HG03060 (cell line): ENCODE measurements around the gene DLG1.

Experiments
- ATAC-seq: cut with Tn5 transposase; IDR thresholded peaks from one replicate; pipeline ENCODE4 v1.9.1; 2021; ENCODE audit warnings: low read depth, moderate number of reproducible peaks; ENCODE audit not compliant: unreplicated experiment

DLG1 gene

DNA sequence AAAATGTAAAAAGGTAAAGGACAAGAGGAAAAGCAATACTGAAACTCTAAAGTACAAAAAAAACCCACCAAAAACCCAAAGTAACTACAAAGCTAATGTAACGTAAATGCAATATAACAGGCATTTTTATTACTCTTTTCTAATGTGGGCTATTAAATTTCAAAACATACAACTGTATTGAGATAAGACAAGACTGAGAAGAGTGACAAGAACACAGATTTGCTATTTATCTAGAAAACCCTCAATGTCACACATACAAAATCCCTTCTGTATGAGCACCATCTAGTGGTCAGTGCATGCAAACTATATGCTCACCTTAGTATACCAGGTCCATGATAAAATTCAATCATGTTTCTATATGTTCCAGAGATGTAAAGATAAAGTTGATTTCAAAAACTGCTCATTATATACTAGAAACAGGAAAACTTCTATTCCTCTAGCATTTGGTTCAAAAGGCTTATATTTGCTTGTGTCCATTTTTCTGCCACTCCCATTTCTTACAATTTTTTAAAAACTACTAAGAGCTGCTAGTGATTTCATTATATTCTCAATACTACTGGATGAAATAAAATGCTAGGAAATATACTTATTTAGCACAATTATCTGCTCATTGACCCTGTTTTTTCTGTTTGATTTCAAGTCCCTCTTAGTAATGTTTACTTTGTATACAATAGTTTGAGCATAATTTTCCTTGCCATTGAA lies 111.4 kb downstream of the DLG1 start:
- no peak for ATAC-seq

DNA sequence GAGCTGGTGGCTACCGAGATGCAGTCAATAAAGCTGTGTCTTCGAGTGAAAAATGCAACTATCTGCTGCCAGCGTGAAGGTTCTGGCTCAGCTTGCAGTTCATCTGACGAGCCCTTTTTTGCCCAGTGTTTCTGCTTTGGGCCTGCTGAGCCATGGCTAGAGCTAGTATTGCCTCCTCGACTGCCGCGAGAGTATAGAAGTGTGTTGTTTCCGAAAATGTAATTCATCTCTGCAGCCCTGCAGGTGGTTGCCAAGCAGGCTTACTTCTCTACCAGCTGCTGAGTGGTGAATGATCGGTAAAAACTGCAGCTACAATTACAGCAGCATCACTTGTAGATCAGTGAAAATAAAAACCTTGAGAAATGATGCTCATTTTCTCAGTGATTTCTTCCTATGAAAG lies 114.8 kb downstream of the DLG1 start:
- ATAC-seq: no peak

DNA sequence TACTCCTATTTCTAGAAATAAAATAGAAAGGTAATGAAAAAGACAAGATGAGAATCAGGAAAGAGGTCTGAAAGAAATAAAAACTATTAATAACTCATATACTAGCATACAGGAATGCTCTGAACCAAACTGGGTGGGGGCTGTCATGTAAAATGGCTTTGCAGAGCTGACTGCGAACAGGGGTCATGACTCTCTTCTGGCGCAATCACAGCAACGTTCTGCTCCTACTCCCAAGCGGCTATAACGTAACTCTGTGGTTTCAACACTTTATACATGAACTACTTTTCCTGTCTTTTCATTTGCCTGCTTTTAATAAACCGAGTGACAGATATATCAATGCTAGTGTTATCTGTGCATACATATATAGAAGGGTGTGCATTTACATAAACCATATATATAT lies 116.7 kb downstream of the DLG1 start:
- no peak for ATAC-seq

DNA sequence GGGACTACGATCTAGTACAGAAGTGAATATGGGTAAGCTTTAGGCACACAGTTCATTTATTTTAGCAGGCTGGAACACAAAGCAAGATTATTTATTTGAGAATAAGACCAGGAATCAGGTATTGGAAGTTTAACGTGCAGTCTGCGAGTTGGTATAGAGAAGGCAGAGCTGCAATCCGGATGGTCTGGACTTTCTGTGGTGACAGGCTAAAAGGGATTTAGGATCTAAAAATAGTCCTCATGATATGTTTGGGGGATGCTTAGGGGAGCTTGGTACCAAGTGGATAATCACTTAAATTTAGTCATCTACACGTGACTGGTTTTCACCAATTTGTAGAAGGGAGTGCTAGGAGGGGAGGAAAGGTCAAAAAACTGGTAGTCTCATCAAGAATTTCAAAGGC lies 119.4 kb downstream of the DLG1 start:
- ATAC-seq: no peak

DNA sequence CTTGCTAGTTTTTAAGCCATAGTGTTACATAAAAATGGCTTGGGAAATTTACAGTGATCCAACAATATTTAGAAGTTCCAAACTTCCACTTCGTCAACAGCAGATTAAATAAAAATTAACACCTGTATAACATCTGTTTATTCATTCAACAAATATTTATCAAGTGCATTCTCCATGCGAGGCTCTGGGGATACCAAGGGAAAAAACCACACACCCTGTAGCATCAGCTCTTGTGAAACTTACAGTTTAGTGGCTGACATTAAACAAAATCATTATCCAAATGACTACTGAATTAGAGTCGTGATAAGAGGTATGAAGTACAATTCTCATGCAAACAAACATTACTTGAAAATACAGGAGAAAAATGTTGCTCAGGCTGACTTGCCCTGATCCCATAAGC lies 122.9 kb downstream of the DLG1 start:
- ATAC-seq: no peak

DNA sequence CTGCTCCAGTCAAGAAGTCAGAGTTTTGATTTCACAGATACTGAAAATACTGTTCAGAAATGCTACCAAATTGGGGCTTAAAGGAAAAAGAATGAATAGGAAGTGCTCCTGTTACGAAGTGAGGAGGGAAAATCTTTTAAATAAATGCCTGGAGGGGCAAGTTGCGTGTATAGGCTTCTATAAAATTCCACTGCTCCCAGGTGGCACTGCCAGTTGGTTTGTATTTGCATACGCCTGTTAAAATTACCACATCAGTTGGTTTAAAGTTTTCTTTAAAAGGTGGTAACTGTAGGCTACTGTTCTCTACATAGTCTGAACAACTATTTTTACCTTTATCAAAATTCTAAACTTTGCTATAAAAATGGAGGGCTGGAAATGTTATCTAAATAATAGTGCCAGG lies 123.5 kb downstream of the DLG1 start:
- no peak for ATAC-seq

DNA sequence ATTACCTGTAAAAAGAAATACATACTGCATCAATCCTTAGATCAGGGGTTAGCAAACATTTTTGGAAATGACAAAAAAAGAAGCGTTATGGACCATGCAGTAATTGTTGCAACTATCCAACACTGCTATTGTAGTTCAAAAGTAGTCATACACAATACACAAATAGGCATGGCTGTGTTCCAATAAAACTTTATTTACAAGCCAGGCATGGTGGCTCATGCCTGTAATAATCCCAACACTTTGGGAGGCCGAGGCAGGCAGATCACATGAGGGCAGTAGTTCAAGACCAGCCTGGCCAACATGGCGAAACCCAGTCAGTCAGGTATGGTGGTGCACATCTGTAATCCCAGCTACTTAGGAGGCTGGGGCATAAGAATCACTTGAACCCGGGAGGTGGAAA lies 124.8 kb downstream of the DLG1 start:
- ATAC-seq: no peak

DNA sequence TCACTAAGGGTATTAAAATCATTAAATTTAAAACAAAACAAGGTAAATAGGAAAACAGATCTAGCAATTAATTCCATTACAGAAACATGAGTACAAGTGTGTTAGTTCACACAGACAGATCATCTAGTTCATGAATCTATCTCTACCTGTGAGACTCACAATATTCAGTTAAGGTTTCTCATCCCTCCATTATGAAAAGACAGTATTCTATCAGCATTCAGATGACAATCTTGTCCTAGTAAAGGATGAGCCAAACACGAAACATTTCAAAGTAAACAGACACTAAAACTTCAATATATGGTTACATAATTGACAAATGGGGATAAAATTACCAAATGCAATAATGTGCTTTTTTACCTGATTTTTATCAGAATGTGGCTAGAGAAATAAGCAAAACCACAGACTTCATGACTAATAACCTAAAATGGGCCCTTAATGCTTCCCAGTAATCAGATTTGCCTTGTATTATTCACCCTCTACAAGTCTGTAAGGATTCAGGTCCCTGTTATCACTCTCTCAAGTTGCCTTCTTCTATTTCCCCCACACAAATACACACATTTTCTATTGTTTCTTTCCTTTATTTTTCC lies 126.8 kb downstream of the DLG1 start:
- ATAC-seq: no peak

DNA sequence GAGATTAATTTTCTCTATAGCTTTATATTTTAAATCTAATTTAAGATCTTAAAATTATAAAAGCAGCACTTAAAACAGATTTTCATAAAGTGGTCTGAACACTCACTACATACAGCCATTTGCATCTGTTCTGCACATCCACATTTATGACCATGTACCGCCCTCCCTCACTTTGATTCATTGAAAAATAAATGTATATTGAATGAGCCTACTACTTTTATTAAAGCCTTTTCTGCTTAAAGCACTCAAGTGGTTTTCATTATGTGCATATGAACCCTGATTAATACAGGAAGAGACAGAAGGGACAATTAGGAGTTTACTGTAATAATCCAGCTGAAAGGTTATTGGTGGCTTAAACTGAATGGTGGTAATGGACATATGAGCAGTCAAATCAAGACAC lies 129.4 kb downstream of the DLG1 start:
- no peak for ATAC-seq

DNA sequence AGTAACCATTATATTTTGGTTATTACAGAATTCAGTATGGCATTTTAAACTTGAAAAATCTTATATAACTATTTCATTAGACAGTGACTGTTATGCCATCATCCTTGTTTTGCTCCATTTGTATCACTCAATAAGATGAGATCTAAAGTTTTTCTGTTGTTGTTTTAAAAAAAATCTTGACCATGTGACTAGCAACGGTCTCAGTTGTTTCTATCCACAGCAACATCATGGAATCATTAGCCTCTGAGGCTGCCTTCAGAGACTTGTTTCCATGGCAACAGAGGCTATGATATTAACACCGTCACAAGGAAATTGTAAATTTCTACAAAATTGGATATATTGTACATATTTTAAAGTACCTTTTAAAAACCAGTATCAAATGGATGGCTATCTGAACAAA lies 129.8 kb downstream of the DLG1 start:
- ATAC-seq: no peak

DNA sequence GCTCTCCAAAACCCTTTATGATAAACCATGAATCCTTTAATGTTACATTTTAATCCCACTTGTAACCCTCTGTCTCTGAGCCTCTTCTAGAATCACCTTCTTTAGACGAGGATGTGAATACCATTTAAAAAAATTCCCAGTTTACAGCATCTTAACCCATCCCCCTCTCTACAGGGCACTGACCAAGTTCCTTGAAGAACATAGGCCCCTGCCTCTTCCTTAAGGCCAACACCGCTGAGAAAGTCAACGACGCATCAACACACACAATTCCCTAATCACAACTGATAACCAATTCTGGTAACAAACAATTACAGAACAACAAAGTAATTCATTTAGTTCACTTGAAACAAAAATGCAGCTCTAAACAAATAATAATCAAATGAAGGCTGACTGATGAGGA lies 130.3 kb downstream of the DLG1 start:
- no peak for ATAC-seq

DNA sequence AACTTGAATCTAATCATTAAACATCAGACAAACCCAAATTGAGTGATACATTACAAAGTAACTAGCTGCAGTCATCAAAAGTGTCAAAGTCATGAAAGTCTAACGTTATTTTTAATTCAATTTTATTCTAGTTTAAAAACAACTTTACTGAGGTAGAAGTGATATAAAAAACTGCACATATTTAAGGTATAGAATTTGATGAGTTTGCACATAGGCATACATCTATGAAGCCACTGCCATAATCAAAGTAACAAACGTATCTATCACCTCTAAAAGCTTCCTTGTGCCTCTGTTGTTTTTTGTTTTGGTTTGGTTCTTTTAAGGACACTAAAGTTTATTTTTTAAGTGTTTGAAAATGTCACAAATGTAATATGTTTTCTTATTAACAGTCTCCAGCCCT lies 130.9 kb downstream of the DLG1 start:
- no peak for ATAC-seq

DNA sequence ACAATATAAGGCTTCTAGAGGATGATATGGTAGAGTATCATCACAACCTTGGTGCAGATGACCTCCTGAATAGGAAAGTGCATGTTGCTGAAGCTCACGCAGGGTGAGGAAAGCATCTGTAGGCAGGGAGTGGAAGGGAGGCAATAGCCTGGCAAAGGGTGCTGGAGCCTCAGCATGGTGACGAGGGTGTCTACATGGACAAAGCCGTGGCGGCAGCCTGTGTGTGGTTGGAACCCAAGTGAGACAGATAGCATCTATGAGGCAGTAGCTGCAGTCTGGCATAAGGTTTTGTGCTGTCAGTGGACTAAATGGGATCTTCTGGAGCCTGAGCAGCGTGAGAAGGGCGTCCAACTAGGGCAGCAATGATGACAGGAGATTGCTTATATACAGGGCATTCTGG lies 132.5 kb downstream of the DLG1 start:
- ATAC-seq: no peak

DNA sequence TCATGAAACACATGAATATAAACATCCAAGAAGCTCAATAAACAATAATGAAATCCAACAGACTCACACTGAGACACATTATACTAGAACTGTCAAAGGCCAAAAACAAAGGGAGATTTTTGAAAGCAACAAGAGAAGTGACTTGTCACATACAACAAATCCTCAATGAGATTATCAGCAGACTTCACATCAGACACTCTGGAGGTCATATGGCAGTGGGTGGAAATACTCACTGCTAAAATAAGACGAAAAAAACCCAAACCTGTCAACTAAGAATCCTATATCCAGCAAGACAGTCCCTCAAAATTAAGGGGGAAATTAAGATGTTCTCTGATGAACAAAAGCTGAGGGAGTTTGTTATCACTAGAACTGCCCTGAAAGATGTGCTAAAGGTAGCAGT lies 143.4 kb downstream of the DLG1 start:
- ATAC-seq: no peak

DNA sequence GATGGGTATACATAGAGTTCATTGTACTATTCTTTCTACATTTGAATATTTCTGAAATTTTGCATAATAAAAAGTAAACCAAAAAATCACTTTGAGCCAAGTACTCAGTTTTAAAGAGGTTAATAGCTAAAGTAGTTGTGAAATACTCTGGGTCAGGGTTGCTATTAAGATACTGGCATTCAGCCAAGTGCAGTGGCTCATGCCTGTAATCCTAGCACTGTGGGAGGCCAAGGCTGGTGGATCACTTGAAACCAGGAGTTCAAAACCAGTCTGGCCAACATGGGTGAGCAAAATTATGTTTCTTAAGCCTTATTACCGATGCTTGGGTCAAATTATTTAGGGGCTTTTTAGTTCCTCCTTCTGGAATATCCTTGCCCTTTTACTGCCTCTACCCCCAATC lies 146.8 kb downstream of the DLG1 start:
- no peak for ATAC-seq

DNA sequence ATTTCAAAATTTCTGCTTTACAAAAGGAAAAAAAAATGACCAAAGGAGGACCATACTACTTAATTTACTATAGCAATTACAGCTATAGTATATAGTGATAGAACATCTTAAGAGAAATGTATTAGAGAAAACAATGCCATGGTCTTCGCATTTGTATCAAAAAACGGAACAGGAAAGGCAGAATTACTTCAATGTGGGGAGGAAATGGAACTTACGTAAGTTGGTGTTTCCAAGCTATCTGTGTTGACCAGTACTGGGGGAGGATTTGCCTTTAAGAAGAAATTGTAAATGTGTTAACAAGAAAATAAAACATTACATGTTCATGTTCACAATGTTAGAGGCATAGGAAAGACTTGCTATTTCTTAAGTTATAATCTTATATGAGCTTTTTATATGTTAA lies 148.9 kb downstream of the DLG1 start:
- no peak for ATAC-seq

DNA sequence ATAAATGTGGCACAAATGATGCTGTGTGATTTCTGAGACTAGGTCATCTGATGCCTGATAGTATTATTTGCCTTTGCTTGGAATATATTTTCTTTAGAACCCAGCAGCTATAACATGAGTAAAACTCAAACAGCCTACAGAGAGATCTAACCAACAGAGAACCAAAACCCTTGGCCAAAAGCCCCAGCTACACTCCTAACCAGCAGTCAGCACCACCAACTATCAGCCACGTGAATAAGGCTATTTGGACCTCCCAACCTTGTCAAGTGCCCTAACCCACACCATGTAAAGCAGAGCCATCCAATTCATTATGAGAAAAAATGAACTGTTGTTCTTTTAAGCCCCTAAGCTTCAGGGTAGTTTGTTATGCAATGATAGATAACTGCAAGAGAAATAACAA lies 154.2 kb downstream of the DLG1 start:
- ATAC-seq: no peak

DNA sequence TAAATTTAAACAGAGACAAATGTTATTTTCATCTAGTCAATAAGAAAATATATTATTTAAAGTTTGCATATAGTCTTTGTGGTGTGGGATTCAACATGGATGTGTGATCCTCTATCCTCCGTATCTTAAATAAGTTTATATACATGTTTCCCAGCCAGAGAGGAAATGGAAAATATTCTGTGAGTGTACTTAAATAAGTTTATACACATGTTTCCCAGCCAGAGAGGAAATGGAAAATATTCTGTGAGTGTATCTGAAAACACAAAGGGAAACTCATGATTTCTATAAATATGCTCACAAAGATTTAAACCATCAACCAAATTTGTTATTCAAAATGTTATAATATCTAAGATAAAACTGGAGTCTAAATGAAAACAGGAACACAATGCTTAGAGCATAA lies 158.8 kb downstream of the DLG1 start:
- no peak for ATAC-seq

DNA sequence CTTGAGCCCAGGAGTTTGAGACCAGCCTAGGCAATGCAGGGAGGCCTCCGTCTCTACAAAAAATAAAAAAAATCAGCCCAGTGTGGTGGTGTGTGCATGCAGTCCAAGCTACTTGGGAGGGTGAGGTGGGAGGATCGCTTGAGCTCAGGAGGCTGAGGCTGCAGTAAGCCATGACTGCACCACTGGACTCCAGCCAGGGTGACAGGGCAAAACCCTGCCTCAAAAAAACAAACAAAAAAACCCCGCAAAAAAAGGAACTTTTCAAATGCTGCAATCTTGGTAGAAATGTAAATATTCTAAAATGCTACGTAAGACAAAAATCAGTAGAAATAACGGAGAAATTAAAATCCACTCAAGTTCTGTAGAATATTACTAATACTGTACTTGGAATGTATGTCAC lies 160.7 kb downstream of the DLG1 start:
- no peak for ATAC-seq

DNA sequence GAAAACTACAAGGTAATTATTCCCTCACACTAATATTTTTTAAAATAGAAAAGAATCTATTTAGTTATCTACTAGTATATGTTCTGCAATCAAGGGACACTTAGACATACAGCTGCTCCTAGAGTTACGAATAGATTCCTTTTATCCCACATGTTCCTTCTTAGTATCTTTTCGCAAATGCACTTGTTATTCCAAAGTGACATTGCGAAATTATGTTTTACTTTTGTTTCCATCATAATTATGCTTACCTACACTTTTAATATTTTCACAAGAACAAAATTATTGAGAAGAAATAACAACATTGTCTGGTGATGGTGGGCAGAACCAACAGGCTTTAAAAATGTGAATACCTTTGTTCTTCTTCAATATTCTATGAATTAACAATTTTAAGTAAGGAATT lies 161.7 kb downstream of the DLG1 start:
- no peak for ATAC-seq

DNA sequence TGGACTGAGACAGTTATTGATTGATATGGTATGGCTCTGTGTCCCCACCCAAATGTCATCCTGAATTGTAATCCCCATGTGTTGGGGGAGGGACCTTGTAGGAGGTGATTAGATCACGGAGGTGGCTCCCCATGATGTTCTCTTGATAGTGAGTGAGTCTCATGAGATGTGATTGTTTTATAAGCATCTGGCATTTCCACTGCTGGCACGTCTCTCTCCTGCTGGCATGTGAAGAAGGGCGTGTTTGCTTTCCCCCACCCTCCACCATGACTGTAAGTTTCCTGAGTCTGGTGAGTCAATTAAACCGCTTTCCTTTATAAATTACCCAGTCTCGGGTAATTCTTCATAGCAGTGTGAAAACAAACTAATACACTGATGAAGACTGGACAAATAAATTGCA lies 163.2 kb downstream of the DLG1 start:
- no peak for ATAC-seq

DNA sequence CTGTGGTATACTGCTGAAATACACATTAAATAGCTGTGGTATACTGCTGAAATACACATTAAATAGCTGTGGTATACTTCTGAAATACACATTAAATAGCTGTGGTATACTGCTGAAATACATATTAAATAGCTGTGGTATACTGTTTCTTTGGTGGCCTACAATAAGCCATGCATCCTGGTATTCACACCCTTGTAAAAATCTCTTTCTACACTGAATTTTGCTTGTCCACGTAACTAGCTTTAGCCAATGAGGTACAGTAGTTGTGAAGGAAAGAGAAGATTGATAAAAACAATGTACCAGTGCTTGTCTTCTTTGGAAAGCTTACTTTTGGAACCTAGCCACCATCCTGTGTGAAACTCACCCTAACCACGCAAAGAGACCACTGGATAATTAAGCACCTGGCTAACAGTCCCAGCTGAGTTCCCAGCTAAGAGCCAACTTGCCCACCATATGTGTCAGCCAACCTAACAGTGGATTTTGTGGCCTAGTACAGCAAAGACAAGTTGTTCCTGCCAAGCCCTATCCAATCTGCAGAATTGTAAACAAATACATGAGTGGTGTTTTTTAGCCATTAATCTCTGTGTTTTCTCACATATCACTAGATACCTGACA lies 165.4 kb downstream of the DLG1 start:
- ATAC-seq: no peak
